ENCODE data around the gene TANGO2.

Gene TANGO2

GRCh38 chr22:19984201-19984753 lies 36.6 kb upstream of the TANGO2 start:
- no peak for TF ChIP-seq CTCF (IDR thresholded peaks at IDR 0.05; ENCODE audit: low read depth, low read length, missing control alignments)
- DNase-seq (ENCODE audit: low read depth): no peak
- in situ Hi-C loops (cut with HindIII; ENCODE audit: low sequenced_read_pairs): no loop called here
- H3K4me3 ChIP-seq (ENCODE audit: low read depth, low read length): no peak overlapping the region

GRCh38 chr22:19984851-19985811 lies 35.8 kb upstream of the TANGO2 start:
- no peak for TF ChIP-seq CTCF (IDR thresholded peaks at IDR 0.05; ENCODE audit: low read depth, low read length, missing control alignments)
- in situ Hi-C loops (cut with HindIII; ENCODE audit: low sequenced_read_pairs): no loop called here
- no peak overlapping the region for H3K4me3 ChIP-seq (ENCODE audit: low read depth, low read length)
- DNase-seq (ENCODE audit: low read depth): no peak

- in situ Hi-C loops (cut with HindIII; ENCODE audit: low sequenced_read_pairs): no loop called here
- peak overlapping the region; percentile 63 for H3K4me3 ChIP-seq (ENCODE audit: low read depth, low read length)
- no peak for TF ChIP-seq CTCF (IDR thresholded peaks at IDR 0.05; ENCODE audit: low read depth, low read length, missing control alignments)
- no peak for DNase-seq (ENCODE audit: low read depth)
Observed at GRCh38 chr22:19986011-19986409, 34.9 kb upstream of the TANGO2 start.

- TF ChIP-seq CTCF (IDR thresholded peaks at IDR 0.05; ENCODE audit: low read depth, low read length, missing control alignments): no peak
- H3K4me3 ChIP-seq (ENCODE audit: low read depth, low read length): peak overlapping the region; percentile 63
- in situ Hi-C loops (cut with HindIII; ENCODE audit: low sequenced_read_pairs): no loop called here
- peak; percentile 15 for DNase-seq (ENCODE audit: low read depth)
Observed at GRCh38 chr22:19986410-19987341, 34.2 kb upstream of the TANGO2 start.

- H3K4me3 ChIP-seq (ENCODE audit: low read depth, low read length): no peak overlapping the region
- TF ChIP-seq CTCF (IDR thresholded peaks at IDR 0.05; ENCODE audit: low read depth, low read length, missing control alignments): no peak
- in situ Hi-C loops (cut with HindIII; ENCODE audit: low sequenced_read_pairs): no loop called here
- DNase-seq (ENCODE audit: low read depth): no peak
Observed at GRCh38 chr22:19987394-19988306, 33.3 kb upstream of the TANGO2 start.

Measured in astrocyte of the cerebellum (primary cell).